ENCODE measurements around the gene FAM50A. TPM values are rescaled to one million over a fixed set of nuclear protein-coding genes. Genes with fewer than 3 reads are reported as not detected.

FAM50A gene
- total RNA-seq, 2 experiments from 2014 or later: 30.8 to 55.1 TPM

- Histone ChIP-seq H3K9me3 (ENCODE audit: low read length) (no peaks in the 10 kb centered on the region), H3K27ac (ENCODE audit: low read depth, low read length, poor library complexity, severe bottlenecking) (no peak within 1 kb of the TSS), H3K4me2 (ENCODE audit: low read length) (peak within 1 kb of the TSS; percentile 60), H3K79me2 (ENCODE audit: insufficient read depth, low read depth, low read length) (no peaks in the 10 kb centered on the region), H2AFZ (ENCODE audit: low read length) (peak within 1 kb of the TSS; percentile 36; the same call in 1 of the 2 replicates), H3K9me2 (ENCODE audit: insufficient read depth, low read length) (no peaks in the 10 kb centered on the region), H4K20me1 (ENCODE audit: insufficient read depth, low read length) (no peaks in the 10 kb centered on the region), H3K4me3 (ENCODE audit: low read depth, low read length, poor library complexity, severe bottlenecking) (peak within 1 kb of the TSS; percentile 3), H3K4me1 (ENCODE audit: insufficient read depth, low read length, poor library complexity, severe bottlenecking) (peaks cover 24% of the 10 kb centered on the region), H3K36me3 (ENCODE audit: insufficient read depth, low read length) (peaks cover 9% of the 10 kb centered on the region; the same call in 1 of the 2 replicates)
- TF ChIP-seq, protein P1, sequence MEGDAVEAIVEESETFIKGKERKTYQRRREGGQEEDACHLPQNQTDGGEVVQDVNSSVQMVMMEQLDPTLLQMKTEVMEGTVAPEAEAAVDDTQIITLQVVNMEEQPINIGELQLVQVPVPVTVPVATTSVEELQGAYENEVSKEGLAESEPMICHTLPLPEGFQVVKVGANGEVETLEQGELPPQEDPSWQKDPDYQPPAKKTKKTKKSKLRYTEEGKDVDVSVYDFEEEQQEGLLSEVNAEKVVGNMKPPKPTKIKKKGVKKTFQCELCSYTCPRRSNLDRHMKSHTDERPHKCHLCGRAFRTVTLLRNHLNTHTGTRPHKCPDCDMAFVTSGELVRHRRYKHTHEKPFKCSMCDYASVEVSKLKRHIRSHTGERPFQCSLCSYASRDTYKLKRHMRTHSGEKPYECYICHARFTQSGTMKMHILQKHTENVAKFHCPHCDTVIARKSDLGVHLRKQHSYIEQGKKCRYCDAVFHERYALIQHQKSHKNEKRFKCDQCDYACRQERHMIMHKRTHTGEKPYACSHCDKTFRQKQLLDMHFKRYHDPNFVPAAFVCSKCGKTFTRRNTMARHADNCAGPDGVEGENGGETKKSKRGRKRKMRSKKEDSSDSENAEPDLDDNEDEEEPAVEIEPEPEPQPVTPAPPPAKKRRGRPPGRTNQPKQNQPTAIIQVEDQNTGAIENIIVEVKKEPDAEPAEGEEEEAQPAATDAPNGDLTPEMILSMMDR (conservative IDR thresholded peaks at IDR 0.05; ENCODE audit: low read length): no peak
- no peak for TF ChIP-seq EZH2phosphoT487 (IDR thresholded peaks at IDR 0.05; ENCODE audit: borderline replicate concordance, low read depth, low read length)
- POLR2A ChIA-PET: no interaction called here
- intact Hi-C loops (cut with micrococcal nuclease; ENCODE audit: unreplicated experiment): no loop called here
- CTCF ChIA-PET (ENCODE audit: unreplicated experiment): no interaction called here
- no peak for DNase-seq (ENCODE audit: low spot score)
- no TSS peak for BruUV-seq (replicated peaks)
Measured at GRCh38 chrX:154409222-154409871, 34.6 kb upstream of the FAM50A start, which contains the start of gene DNASE1L1. DNASE1L1 (minus strand) TSS chrX:154409254; CDS start chrX:154405568, 3,686 bp downstream.

GRCh38 chrX:154411981-154412340 is 32.0 kb upstream of the FAM50A start:
- peaks cover 24% of the 10 kb centered on the region for H3K4me1 ChIP-seq (ENCODE audit: insufficient read depth, low read length, poor library complexity, severe bottlenecking)
- ChIA-PET CTCF (ENCODE audit: unreplicated experiment) (no interaction called here), POLR2A (interaction anchor here (0.6 to 1.3 kb wide), 8 partner anchors 9 to 114 kb away, joined by 3 to 7 read pairs (median 3); partner anchors contain the start of genes RPL10 and SLC10A3)
- peak; percentile 66 for DNase-seq (ENCODE audit: low spot score)
- H3K4me2 ChIP-seq (ENCODE audit: low read length): peak overlapping the region; percentile 92
- intact Hi-C loops (cut with micrococcal nuclease; ENCODE audit: unreplicated experiment): loop anchor here (1.0 to 5.0 kb wide), 2 partner anchors 24 to 70 kb away; no protein-coding TSS in a partner anchor
- no TSS peak for BruUV-seq (replicated peaks)
- no peaks in the 10 kb centered on the region for H3K9me3 ChIP-seq (ENCODE audit: low read length)
- H3K9me2 ChIP-seq (ENCODE audit: insufficient read depth, low read length): no peaks in the 10 kb centered on the region
- TF ChIP-seq EZH2phosphoT487 (IDR thresholded peaks at IDR 0.05; ENCODE audit: borderline replicate concordance, low read depth, low read length): no peak
- TF ChIP-seq, protein P1 (conservative IDR thresholded peaks at IDR 0.05; ENCODE audit: low read length): no peak
- peak overlapping the region; percentile 91 for H3K4me3 ChIP-seq (ENCODE audit: low read depth, low read length, poor library complexity, severe bottlenecking)
- no peaks in the 10 kb centered on the region for H4K20me1 ChIP-seq (ENCODE audit: insufficient read depth, low read length)
- peak overlapping the region; percentile 80 for H3K27ac ChIP-seq (ENCODE audit: low read depth, low read length, poor library complexity, severe bottlenecking)
- H2AFZ ChIP-seq (ENCODE audit: low read length): peak overlapping the region; percentile 10; the same call in 1 of the 2 replicates
- no peaks in the 10 kb centered on the region for H3K79me2 ChIP-seq (ENCODE audit: insufficient read depth, low read depth, low read length)
- peaks cover 14% of the 10 kb centered on the region for H3K36me3 ChIP-seq (ENCODE audit: insufficient read depth, low read length)

DNA sequence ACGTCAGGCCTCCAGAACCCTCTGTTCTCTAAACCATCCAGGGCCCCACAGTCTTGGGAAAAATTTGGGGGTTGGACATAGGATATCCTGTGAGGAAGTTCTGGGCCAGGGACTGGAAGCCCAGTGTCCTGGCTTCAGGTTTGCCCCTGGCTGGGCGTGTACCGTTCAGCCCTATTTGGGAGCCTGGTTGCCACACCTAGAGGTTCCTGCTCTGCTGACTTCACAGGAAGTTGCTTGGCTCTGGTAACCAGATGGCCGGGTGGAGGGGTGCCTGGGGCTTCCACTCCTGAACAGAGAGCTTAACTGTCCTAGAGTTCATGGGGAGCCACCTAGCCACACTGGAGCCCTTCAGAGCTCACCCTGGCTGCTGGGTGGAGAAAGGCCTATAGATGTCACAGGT is 31.5 kb upstream of the FAM50A start:
- ChIA-PET POLR2A (interaction anchor here (1.0 to 1.3 kb wide), 7 partner anchors 8 to 124 kb away, joined by 3 to 7 read pairs (median 3); partner anchors contain the start of gene SLC10A3), CTCF (ENCODE audit: unreplicated experiment) (no interaction called here)
- H3K9me3 ChIP-seq (ENCODE audit: low read length): no peaks in the 10 kb centered on the region
- H3K27ac ChIP-seq (ENCODE audit: low read depth, low read length, poor library complexity, severe bottlenecking): peak overlapping the region; percentile 80
- H2AFZ ChIP-seq (ENCODE audit: low read length): peak overlapping the region; percentile 10; the same call in 1 of the 2 replicates
- peak overlapping the region; percentile 92 for H3K4me2 ChIP-seq (ENCODE audit: low read length)
- no peaks in the 10 kb centered on the region for H3K9me2 ChIP-seq (ENCODE audit: insufficient read depth, low read length)
- no peaks in the 10 kb centered on the region for H4K20me1 ChIP-seq (ENCODE audit: insufficient read depth, low read length)
- DNase-seq (ENCODE audit: low spot score): peak; percentile 66
- no TSS peak for BruUV-seq (replicated peaks)
- H3K36me3 ChIP-seq (ENCODE audit: insufficient read depth, low read length): peaks cover 14% of the 10 kb centered on the region
- intact Hi-C loops (cut with micrococcal nuclease; ENCODE audit: unreplicated experiment): loop anchor here (1.0 to 5.0 kb wide), 2 partner anchors 24 to 70 kb away; no protein-coding TSS in a partner anchor
- H3K4me3 ChIP-seq (ENCODE audit: low read depth, low read length, poor library complexity, severe bottlenecking): peak overlapping the region; percentile 91
- no peaks in the 10 kb centered on the region for H3K79me2 ChIP-seq (ENCODE audit: insufficient read depth, low read depth, low read length)
- TF ChIP-seq, protein P1 (conservative IDR thresholded peaks at IDR 0.05; ENCODE audit: low read length): no peak
- no peak for TF ChIP-seq EZH2phosphoT487 (IDR thresholded peaks at IDR 0.05; ENCODE audit: borderline replicate concordance, low read depth, low read length)
- H3K4me1 ChIP-seq (ENCODE audit: insufficient read depth, low read length, poor library complexity, severe bottlenecking): peaks cover 24% of the 10 kb centered on the region
